Panc1 (cell line): ENCODE results near the gene CATSPERE.

Experiments used
- CTCF ChIP-seq: fragments of 450-650 bp; IDR thresholded peaks from 2 replicates; pipeline ENCODE4 v1.5.1; 2017; ENCODE audit warnings: mild to moderate bottlenecking
- POLR2AphosphoS5 ChIP-seq: IDR thresholded peaks from 2 replicates; pipeline ENCODE4 v1.6.1; 2012; ENCODE audit warnings: mild to moderate bottlenecking, low read depth, low read length, moderate library complexity
- REST ChIP-seq, 2 experiments: IDR thresholded peaks; 2 replicates each; pipeline ENCODE4 v1.6.1; 2011 to 2012; ENCODE audit warnings: low read depth in 2 of 2, control low read depth in 1 of 2, low read length in 1 of 2, mild to moderate bottlenecking in 1 of 2, moderate library complexity in 1 of 2; ENCODE audit not compliant: insufficient read depth in 1 of 2
- SIN3A ChIP-seq: IDR thresholded peaks from 2 replicates; pipeline ENCODE4 v1.6.1; 2012; ENCODE audit warnings: low read depth, mild to moderate bottlenecking, low read length, moderate library complexity, borderline replicate concordance; ENCODE audit not compliant: insufficient read depth
- TCF7L2 ChIP-seq: IDR thresholded peaks from 2 replicates; pipeline ENCODE4 v1.6.1; 2011; ENCODE audit warnings: mild to moderate bottlenecking, low read depth, low read length, inconsistent platforms

GRCh38 chr1:244662599-244662998, 201.5 kb downstream of the CATSPERE start:
- TF ChIP-seq REST (IDR thresholded peaks at IDR 0.05; ENCODE audit: insufficient read depth in 1 of 2, low read depth in 2 of 2, low read length in 1 of 2) (no peak), CTCF (no peak), POLR2AphosphoS5 (no peak), SIN3A (no peak), TCF7L2 (no peak)
